Transverse colon (tissue), 4 donors: ENCODE results near the gene EPN2. TPM values are rescaled to one million over a fixed set of nuclear protein-coding genes. Genes with fewer than 3 reads are reported as not detected.
A peak's percentile ranks its signal among the peaks of the same experiment; 100 is the strongest.

ENCODE experiments used
- DNase-seq: peaks from one replicate; pipeline ENCODE4 v3.0.0-alpha.2; 2019
- H3K27ac ChIP-seq, 4 donors: fragments of 200-600 bp; sonication (generic); 2 replicates each; pipeline ENCODE4 v1.5.1; 2016 to 2018; ENCODE audit warnings: inconsistent platforms in 4 of 4
- H3K27me3 ChIP-seq: fragments of 200-600 bp; sonication (generic); 2 replicates; pipeline ENCODE4 v1.5.1; 2017; ENCODE audit warnings: inconsistent platforms
- H3K36me3 ChIP-seq, 4 donors: fragments of 200-600 bp; sonication (generic); 2 replicates each; pipeline ENCODE4 v1.5.1; 2017 to 2019; ENCODE audit warnings: inconsistent platforms in 4 of 4
- H3K4me1 ChIP-seq, 4 donors: fragments of 200-600 bp; sonication (generic); 2 replicates each; pipeline ENCODE4 v1.5.1; 2017 to 2020; ENCODE audit warnings: inconsistent platforms in 4 of 4
- H3K4me3 ChIP-seq, 4 donors: fragments of 200-600 bp; sonication (generic); 1 replicate in 1 of 4; 2 replicates in 3 of 4; pipeline versions ENCODE4 v1.5.1 to v1.6.1; 2017 to 2019; ENCODE audit warnings: inconsistent platforms in 4 of 4
- H3K9me3 ChIP-seq, 2 donors: fragments of 200-600 bp; sonication (generic); 2 replicates each; pipeline ENCODE4 v1.5.1; 2017 to 2019; ENCODE audit warnings: inconsistent platforms in 2 of 2
- CTCF ChIP-seq, 5 experiments: fragments of 200-600 bp in 3 of 5; fragments of 450-650 bp in 2 of 5; sonication (generic) in 3 of 5; IDR thresholded peaks; 1 replicate in 2 of 5; 2 replicates in 3 of 5; pipeline ENCODE4 v1.5.1; 2016 to 2017; ENCODE audit warnings: antibody characterized with exemption in 5 of 5, inconsistent platforms in 3 of 5, mild to moderate bottlenecking in 2 of 5, moderate library complexity in 1 of 5
- EP300 ChIP-seq: sonication (generic); formaldehyde crosslinking; IDR thresholded peaks from one replicate; pipeline ENCODE4 v1.6.1; 2017; ENCODE audit warnings: antibody characterized with exemption, low read depth
- POLR2A ChIP-seq: fragments of 450-650 bp; IDR thresholded peaks from one replicate; pipeline ENCODE4 v1.6.1; 2016; ENCODE audit warnings: antibody characterized with exemption, mild to moderate bottlenecking, moderate library complexity
- POLR2AphosphoS5 ChIP-seq, 3 donors: sonication (generic); formaldehyde crosslinking; IDR thresholded peaks; one replicate each; pipeline ENCODE4 v1.6.1; 2016; ENCODE audit warnings: antibody characterized with exemption in 3 of 3
- WGBS, 2 donors: methylation state at CpG; one replicate each; pipeline ENCODE4 v1.1.5; 2018; ENCODE audit warnings: low coverage in 1 of 2; 5-methylcytosine and 5-hydroxymethylcytosine counted together
- in situ Hi-C, 4 donors: fragments of 200-750 bp; cut with MboI; loops; one replicate each; pipeline versions ENCODE4 v1.15.0 to v1.15.1; 2017; ENCODE audit warnings: low sequenced_read_pairs in 3 of 4, low pct_ligation_motif_present in 1 of 4, low pct_unique_long_range_greater_than_20kb in 1 of 4
- intact Hi-C: fragments of 100-400 bp; cut with DNase I; formaldehyde crosslinking; loops from one replicate; pipeline ENCODE4 v1.15.1; 2023; ENCODE audit warnings: low total_unique reads
- total RNA-seq, 4 donors: library from RNA; depleted of rRNA; stranded (reverse); fragments of >200 nt; gene quantifications; one replicate each; pipeline ENCODE4 v1.1.0, GENCODE V29; 2016

The EPN2 gene
- total RNA-seq, 4 donors from 2014 or later, result 30.4 to 98.7 (median 65.5) TPM

DNA sequence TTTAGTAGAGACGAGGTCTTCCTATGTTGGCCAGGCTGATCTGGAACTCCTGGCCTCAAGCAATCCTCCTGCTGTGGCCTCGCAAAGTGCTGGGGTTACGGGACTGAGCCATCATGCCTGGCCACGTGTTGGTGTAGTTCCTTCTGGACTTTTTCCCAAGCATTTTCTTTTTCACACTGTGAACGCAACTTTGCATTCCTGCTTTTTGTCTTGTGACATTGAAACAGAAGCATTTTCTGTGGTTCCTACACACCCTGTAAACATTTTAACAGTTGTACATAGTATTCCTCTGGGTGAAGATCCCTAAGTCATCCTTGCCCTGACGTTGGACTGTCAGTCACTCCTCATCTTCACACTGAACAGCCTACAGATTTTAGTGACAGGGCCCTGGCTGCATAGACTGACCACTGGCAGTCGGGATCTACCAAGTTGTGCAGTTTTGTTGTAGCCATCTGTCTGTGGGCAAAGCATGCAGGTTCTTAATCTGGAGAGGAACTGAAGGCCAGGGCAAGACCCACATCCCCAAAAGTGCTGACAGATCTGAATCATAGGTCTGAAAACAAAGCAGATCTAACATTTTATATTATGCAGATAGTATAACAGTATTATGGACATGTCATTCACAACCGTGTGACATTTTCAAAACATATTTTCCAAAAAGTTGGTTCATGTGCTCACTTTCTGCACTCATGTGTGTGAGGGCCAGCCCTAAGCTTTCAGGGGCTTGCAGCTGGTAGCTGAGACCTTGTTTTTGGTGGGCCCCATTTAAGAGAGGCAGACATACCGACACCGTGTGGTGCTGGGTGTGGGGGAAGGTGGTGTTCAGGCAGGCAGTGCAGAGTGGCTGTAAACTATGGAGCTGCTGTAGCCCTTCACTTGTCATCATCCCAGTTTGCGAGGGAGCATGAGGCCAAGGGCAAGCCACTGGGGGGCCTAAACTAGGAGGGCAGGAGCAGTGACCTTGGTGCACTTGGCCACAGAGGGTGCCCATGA, 59.9 kb downstream of the EPN2 start:
- no peak overlapping the region for H3K27ac ChIP-seq
- intact Hi-C loops (no loop called here), in situ Hi-C loops (no loop called here)
- H3K4me3 ChIP-seq, result no peak overlapping the region
- no peak for DNase-seq
- H3K4me1 ChIP-seq, result peaks cover 15 to 49% (median 18%) of the 10 kb centered on the region in 4 donors
- 65 to 73% methylated on average over 4 to 11 of the region's 11 CpGs for WGBS, 2 donors
- no peak for TF ChIP-seq EP300
- TF ChIP-seq POLR2A, result no peak
- no peak for TF ChIP-seq POLR2AphosphoS5 (IDR thresholded peaks at IDR 0.05)
- no peak for TF ChIP-seq CTCF (IDR thresholded peaks at IDR 0.05)
- no peaks in the 10 kb centered on the region for H3K27me3 ChIP-seq
- no peaks in the 10 kb centered on the region for H3K9me3 ChIP-seq
- no peaks in the 10 kb centered on the region for H3K36me3 ChIP-seq

- intact Hi-C loops, result no loop called here
- no peaks in the 10 kb centered on the region for H3K36me3 ChIP-seq
- H3K27ac ChIP-seq, result peak overlapping the region in 2 of 4 donors; percentile 3 to 25
- no peaks in the 10 kb centered on the region for H3K9me3 ChIP-seq
- H3K27me3 ChIP-seq, result no peaks in the 10 kb centered on the region
- H3K4me3 ChIP-seq, result no peak overlapping the region
- in situ Hi-C loops, result no loop called here
- H3K4me1 ChIP-seq, result peaks cover 17 to 62% (median 29%) of the 10 kb centered on the region in 4 donors
- 67 to 81% methylated on average over 3 to 6 of the region's 6 CpGs for WGBS, 2 donors
- TF ChIP-seq POLR2A (no peak), EP300 (no peak), CTCF (IDR thresholded peaks at IDR 0.05) (no peak), POLR2AphosphoS5 (IDR thresholded peaks at IDR 0.05) (no peak)
- DNase-seq, result no peak
Measured at GRCh38 chr17:19298569-19299213, 61.5 kb downstream of the EPN2 start.

- intact Hi-C loops (no loop called here), in situ Hi-C loops (no loop called here)
- H3K4me3 ChIP-seq, result no peak overlapping the region
- no peak for DNase-seq
- H3K9me3 ChIP-seq, result no peaks in the 10 kb centered on the region
- no peaks in the 10 kb centered on the region for H3K36me3 ChIP-seq
- TF ChIP-seq EP300 (no peak), POLR2A (no peak), POLR2AphosphoS5 (IDR thresholded peaks at IDR 0.05) (no peak), CTCF (IDR thresholded peaks at IDR 0.05) (no peak)
- peaks cover 23 to 68% (median 35%) of the 10 kb centered on the region in 4 donors for H3K4me1 ChIP-seq
- 76 to 84% methylated on average over 4 of the region's 4 CpGs for WGBS, 2 donors
- H3K27me3 ChIP-seq, result no peaks in the 10 kb centered on the region
- peak overlapping the region in 2 of 4 donors; percentile 3 to 25 for H3K27ac ChIP-seq
Measured at GRCh38 chr17:19299214-19299747, 62.1 kb downstream of the EPN2 start.

- peaks cover 27 to 74% (median 41%) of the 10 kb centered on the region in 4 donors for H3K4me1 ChIP-seq
- H3K36me3 ChIP-seq, result no peaks in the 10 kb centered on the region
- no peaks in the 10 kb centered on the region for H3K9me3 ChIP-seq
- intact Hi-C loops (no loop called here), in situ Hi-C loops (no loop called here)
- WGBS, 2 donors, result 96% methylated on average over 7 of the region's 7 CpGs; no CpG with 5 or more reads in 1 of the 2 donors
- TF ChIP-seq CTCF (IDR thresholded peaks at IDR 0.05) (no peak), POLR2AphosphoS5 (IDR thresholded peaks at IDR 0.05) (no peak), POLR2A (no peak), EP300 (no peak)
- no peak overlapping the region for H3K27ac ChIP-seq
- DNase-seq, result no peak
- H3K4me3 ChIP-seq, result no peak overlapping the region
- H3K27me3 ChIP-seq, result no peaks in the 10 kb centered on the region
Measured at GRCh38 chr17:19299866-19300265, 62.7 kb downstream of the EPN2 start.
